ENCODE results near the gene WNT1. TPM values are rescaled to one million over a fixed set of nuclear protein-coding genes. Genes with fewer than 3 reads are reported as not detected.

The WNT1 gene
- total and polyA plus RNA-seq, 2 of the 4 experiments (the other 2 are of a cell fraction), result not detected

- TF ChIP-seq NFE2L2 (IDR thresholded peaks at IDR 0.05; ENCODE audit: low read depth, low read length) (no peak), MAZ (IDR thresholded peaks at IDR 0.05; ENCODE audit: borderline replicate concordance, low read depth, low read length) (no peak), ELK1 (IDR thresholded peaks at IDR 0.05; ENCODE audit: borderline replicate concordance, low read depth, low read length) (no peak), MXI1 (IDR thresholded peaks at IDR 0.05; ENCODE audit: borderline replicate concordance, low read depth, low read length) (no peak), CEBPB (IDR thresholded peaks at IDR 0.05; ENCODE audit: low read depth, low read length) (no peak)
Observed at GRCh38 chr12:48958049-48958388, 20.1 kb upstream of the WNT1 start (continued).

GRCh38 chr12:48960834-48961233, 17.3 kb upstream of the WNT1 start:
- no peak overlapping the region for H3K27ac ChIP-seq (ENCODE audit: insufficient read depth, low read length)
- intact Hi-C loops (cut with micrococcal nuclease) (no loop called here), in situ Hi-C loops (cut with MboI; ENCODE audit: low sequenced_read_pairs) (no loop called here), dilution Hi-C loops (cut with HindIII; ENCODE audit: low sequenced_read_pairs, unreplicated experiment) (no loop called here)
- POLR2A ChIA-PET (ENCODE audit: unreplicated experiment), result no interaction called here
- DNase-seq, result no peak
- no peak overlapping the region for H2AK9ac ChIP-seq (replicated peaks; ENCODE audit: low read depth, low read length, poor library complexity)
- peaks cover 4 to 14% of the 10 kb centered on the region in 2 experiments for H3K79me1 ChIP-seq (ENCODE audit: low read depth in 1 of 2, low read length in 2 of 2)
- H3K4me1 ChIP-seq (ENCODE audit: control insufficient read depth, insufficient read depth, low read length), result 0 out of 2 replicates have a peak, but pooled peaks cover 1% of the 10 kb centered on the region
- peaks cover 4% of the 10 kb centered on the region for H3K9me1 ChIP-seq (ENCODE audit: insufficient read depth, low read length)
- H2BK5ac ChIP-seq (ENCODE audit: low read depth, low read length, poor library complexity, severe bottlenecking), result no peak overlapping the region
- no peak overlapping the region for H3K4me2 ChIP-seq (ENCODE audit: low read depth, low read length)
- H3K23ac ChIP-seq (ENCODE audit: low read depth, low read length), result no peak overlapping the region
- H3K18ac ChIP-seq (ENCODE audit: low read depth, low read length), result no peak overlapping the region
- no CpG with 5 or more reads among the region's 3 CpGs for WGBS, 2 experiments (ENCODE audit: extremely low coverage in 2 of 2, insufficient read length in 1 of 2)
- no peak overlapping the region for H2AK5ac ChIP-seq (ENCODE audit: low read depth, low read length)
- no peak overlapping the region for H2AFZ ChIP-seq (replicated peaks; ENCODE audit: low read length, poor library complexity)
- BruUV-seq (replicated peaks), result no TSS peak
- no peak for ATAC-seq (ENCODE audit: low read depth)
- CTCF ChIA-PET, result no interaction called here
- no peaks in the 10 kb centered on the region for H3K36me3 ChIP-seq (ENCODE audit: control insufficient read depth, insufficient read depth, low read length)
- no peak overlapping the region for H4K8ac ChIP-seq (ENCODE audit: low read depth in 2 of 2, low read length in 2 of 2)
- peaks cover 20% of the 10 kb centered on the region for H3K27me3 ChIP-seq (ENCODE audit: control insufficient read depth, insufficient read depth, low read length)
- no peak overlapping the region for H4K5ac ChIP-seq (ENCODE audit: low read depth, low read length)
- H3K4ac ChIP-seq (ENCODE audit: low read depth, low read length), result no peak overlapping the region
- H3K4me3 ChIP-seq (ENCODE audit: insufficient read depth, low read depth, low read length), result no peak overlapping the region
- H4K20me1 ChIP-seq (ENCODE audit: insufficient read depth, low read length), result peaks cover 8% of the 10 kb centered on the region
- no peak overlapping the region for H2BK20ac ChIP-seq (ENCODE audit: low read depth, low read length)
- no peaks in the 10 kb centered on the region for H3K9me3 ChIP-seq (ENCODE audit: control insufficient read depth, insufficient read depth, low read length)
- no peak overlapping the region for H4K91ac ChIP-seq (ENCODE audit: insufficient read depth, low read depth, low read length)
- no peak overlapping the region for H3K56ac ChIP-seq (ENCODE audit: extremely low read depth, insufficient read depth, low read length)
- H2BK120ac ChIP-seq (ENCODE audit: low read depth, low read length), result no peak overlapping the region
- H2BK15ac ChIP-seq (ENCODE audit: low read depth, low read length), result no peak overlapping the region
- H3K9ac ChIP-seq (ENCODE audit: low read depth, low read length), result no peak overlapping the region
- H3K14ac ChIP-seq (replicated peaks; ENCODE audit: low read depth, low read length), result no peak overlapping the region
- TF ChIP-seq CHD1 (IDR thresholded peaks at IDR 0.05; ENCODE audit: low read depth, low read length), result no peak
- TF ChIP-seq RAD21 (IDR thresholded peaks at IDR 0.05; ENCODE audit: low read length), result no peak
- no peak for TF ChIP-seq MAZ (IDR thresholded peaks at IDR 0.05; ENCODE audit: borderline replicate concordance, low read depth, low read length)
- no peak for TF ChIP-seq RFX5 (IDR thresholded peaks at IDR 0.05; ENCODE audit: low read depth, low read length)
- no peak for TF ChIP-seq POLR2A (IDR thresholded peaks at IDR 0.05; ENCODE audit: low read depth, low read length)
- no peak for TF ChIP-seq RCOR1 (IDR thresholded peaks at IDR 0.05; ENCODE audit: insufficient replicate concordance, low read length)
- no peak for TF ChIP-seq CEBPB (IDR thresholded peaks at IDR 0.05; ENCODE audit: low read depth, low read length)
- no peak for TF ChIP-seq SMC3 (IDR thresholded peaks at IDR 0.05; ENCODE audit: low read depth, low read length)
- no peak for TF ChIP-seq USF2 (IDR thresholded peaks at IDR 0.05; ENCODE audit: low read depth, low read length)
- no peak for TF ChIP-seq ELK1 (IDR thresholded peaks at IDR 0.05; ENCODE audit: borderline replicate concordance, low read depth, low read length)
- no peak for TF ChIP-seq FOS (IDR thresholded peaks at IDR 0.05; ENCODE audit: low read depth, low read length)

Data from IMR-90 (cell line).